Fibroblast of mammary gland (primary cell): ENCODE results near the gene CADM3.
A peak's percentile ranks its signal among the peaks of the same experiment; 100 is the strongest.

Experiments used
- DNase-seq: peaks from one replicate; pipeline ENCODE4 v3.0.0-alpha.2; 2010; ENCODE audit warnings: low read depth
- H3K4me3 ChIP-seq: 2 replicates; pipeline ENCODE4 v1.5.1; 2011; ENCODE audit warnings: low read depth, mild to moderate bottlenecking, low read length, moderate library complexity; ENCODE audit not compliant: control insufficient read depth
- TF ChIP-seq, protein P1 (sequence below): conservative IDR thresholded peaks from 2 replicates; pipeline ENCODE4 v1.5.1; 2011; ENCODE audit warnings: low read depth, low read length, inconsistent platforms; ENCODE audit not compliant: control insufficient read depth, insufficient read depth

The CADM3 gene

GRCh38 chr1:159142391-159142663 lies 29.1 kb upstream of the CADM3 start:
- TF ChIP-seq, protein P1, sequence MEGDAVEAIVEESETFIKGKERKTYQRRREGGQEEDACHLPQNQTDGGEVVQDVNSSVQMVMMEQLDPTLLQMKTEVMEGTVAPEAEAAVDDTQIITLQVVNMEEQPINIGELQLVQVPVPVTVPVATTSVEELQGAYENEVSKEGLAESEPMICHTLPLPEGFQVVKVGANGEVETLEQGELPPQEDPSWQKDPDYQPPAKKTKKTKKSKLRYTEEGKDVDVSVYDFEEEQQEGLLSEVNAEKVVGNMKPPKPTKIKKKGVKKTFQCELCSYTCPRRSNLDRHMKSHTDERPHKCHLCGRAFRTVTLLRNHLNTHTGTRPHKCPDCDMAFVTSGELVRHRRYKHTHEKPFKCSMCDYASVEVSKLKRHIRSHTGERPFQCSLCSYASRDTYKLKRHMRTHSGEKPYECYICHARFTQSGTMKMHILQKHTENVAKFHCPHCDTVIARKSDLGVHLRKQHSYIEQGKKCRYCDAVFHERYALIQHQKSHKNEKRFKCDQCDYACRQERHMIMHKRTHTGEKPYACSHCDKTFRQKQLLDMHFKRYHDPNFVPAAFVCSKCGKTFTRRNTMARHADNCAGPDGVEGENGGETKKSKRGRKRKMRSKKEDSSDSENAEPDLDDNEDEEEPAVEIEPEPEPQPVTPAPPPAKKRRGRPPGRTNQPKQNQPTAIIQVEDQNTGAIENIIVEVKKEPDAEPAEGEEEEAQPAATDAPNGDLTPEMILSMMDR, result no peak
- DNase-seq, result no peak

DNA sequence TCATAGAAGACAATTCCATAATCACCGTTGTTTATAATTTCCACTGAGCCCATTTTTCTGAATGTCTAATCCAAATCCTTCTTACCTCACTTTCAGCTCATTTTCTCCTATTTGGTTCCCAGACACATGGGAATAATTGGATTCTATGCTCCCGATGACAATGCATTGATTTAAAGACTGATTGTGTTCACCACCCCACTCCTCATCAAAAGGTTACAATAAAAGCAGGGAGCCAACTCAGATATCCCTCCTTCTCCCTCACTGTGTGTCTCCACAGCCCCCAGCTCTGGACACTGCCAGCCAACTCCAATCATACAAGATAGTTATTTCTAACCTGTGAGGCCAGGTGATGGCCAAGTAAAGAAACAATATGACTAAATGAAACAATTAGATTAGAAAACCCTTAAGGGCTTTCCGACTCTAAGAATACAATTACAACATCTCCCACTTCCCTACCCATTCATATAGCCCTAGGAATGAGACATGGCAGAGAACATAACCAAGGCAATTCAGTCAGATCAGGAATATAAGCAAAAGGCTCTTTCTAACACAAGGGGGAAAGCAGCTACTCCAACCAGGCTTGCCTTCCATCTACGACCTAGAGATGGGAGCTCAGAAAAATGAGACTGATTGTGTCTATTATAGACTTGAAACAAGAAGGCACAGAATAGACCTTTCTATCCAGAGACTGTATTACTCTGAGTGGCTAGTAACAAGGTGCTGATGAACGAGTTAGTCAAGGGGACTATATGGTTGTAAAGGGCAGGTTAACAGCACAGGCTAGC lies 28.5 kb upstream of the CADM3 start:
- TF ChIP-seq, protein P1, result no peak

More at GRCh38 chr1:159142391-159142663, 29.1 kb upstream of the CADM3 start:
- H3K4me3 ChIP-seq, result peak overlapping the region; percentile 43

DNA sequence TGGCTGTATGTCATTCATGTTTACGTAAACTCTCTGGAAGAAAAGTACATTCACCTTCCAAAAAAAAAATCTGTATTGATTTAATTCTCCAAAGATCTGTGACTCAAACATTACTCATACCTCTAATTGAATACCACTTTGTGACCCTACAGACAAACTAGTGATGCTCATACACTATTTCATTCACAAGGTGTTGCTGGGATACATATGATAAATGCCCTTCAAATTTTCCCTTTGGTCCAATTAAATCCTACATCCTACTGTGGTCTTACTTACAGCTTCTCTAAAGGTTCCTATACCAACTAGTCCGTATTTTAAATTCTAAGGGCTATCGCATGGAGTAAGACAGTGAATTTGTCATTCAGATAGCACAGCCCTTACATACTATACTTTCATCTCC lies 26.8 kb upstream of the CADM3 start:
- peak; percentile 52 for DNase-seq
- TF ChIP-seq, protein P1, result no peak
- H3K4me3 ChIP-seq, result no peak overlapping the region

More for the DNA sequence above, 28.5 kb upstream of the CADM3 start:
- no peak for DNase-seq
- no peak overlapping the region for H3K4me3 ChIP-seq

- no peak overlapping the region for H3K4me3 ChIP-seq
- TF ChIP-seq, protein P1, result no peak
- DNase-seq, result no peak
Measured at GRCh38 chr1:159146980-159147379, 24.4 kb upstream of the CADM3 start.

DNA sequence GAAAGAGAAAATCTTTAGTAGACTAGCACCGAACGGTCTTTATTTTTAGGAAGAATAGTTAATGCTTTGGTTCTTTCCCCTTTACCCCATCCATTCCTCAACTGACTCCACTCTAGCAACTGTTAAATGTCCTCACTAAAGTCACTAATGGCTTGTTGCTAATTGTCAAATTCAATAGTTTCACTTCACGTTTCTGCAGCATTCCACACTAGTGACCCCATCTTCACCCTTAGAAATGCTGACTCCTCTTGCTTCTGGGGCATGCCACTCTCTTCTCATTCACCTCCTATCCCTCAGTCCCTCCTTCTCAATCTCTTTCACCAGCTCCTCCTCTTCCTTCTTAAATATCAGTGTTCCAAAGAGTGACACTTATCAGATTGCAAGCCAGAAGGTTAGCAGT lies 19.4 kb upstream of the CADM3 start:
- DNase-seq, result no peak
- no peak overlapping the region for H3K4me3 ChIP-seq
- TF ChIP-seq, protein P1, result no peak

DNA sequence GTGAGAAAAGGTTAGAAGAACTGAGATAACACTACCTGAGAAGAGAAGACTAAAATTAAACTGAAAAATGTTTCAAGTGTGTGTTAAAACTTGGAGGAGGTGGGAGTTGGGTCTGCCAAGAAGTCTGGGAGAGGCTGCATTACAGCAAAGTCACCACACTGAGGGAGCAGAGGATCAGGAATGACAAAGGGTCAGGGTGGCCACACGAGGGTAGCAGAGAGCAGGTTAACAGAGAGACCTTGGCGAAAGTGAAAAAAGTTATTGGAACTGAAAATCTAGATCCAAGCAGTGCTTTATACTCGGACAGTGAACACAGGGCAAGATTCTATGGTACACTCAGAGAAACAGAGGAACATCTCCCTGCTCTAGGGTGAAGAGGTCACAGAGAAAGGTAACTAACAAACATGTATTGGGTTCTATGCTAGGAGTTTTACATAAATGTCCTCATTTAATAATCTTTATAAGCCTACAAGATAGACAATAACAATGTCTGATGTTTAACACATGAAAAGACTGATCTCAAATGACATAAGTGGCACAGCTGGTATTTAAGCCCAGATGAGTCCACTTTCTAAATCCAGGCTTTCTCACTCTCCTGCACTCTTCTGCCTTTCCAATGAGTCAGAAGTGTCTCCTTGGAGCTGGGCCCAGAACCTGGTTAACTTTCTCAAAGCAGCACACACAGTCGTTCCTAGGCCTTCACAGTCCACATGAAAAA lies 10.3 kb upstream of the CADM3 start:
- peak overlapping the region; percentile 32 for H3K4me3 ChIP-seq
- TF ChIP-seq, protein P1, result peak; percentile 100
- peak; percentile 93 for DNase-seq
